ENCODE measurements around the gene ZNF564. TPM values are rescaled to one million over a fixed set of nuclear protein-coding genes. Genes with fewer than 3 reads are reported as not detected.
A peak's percentile ranks its signal among the peaks of the same experiment; 100 is the strongest.
"Not testable (repeated sequence)": the region's sequence is repeated elsewhere in the genome, so short reads cannot be mapped to it uniquely, and the experiment has no call there.

Gene ZNF564
- total RNA-seq, 1 donor from 2014 or later: 19.8 TPM

DNA sequence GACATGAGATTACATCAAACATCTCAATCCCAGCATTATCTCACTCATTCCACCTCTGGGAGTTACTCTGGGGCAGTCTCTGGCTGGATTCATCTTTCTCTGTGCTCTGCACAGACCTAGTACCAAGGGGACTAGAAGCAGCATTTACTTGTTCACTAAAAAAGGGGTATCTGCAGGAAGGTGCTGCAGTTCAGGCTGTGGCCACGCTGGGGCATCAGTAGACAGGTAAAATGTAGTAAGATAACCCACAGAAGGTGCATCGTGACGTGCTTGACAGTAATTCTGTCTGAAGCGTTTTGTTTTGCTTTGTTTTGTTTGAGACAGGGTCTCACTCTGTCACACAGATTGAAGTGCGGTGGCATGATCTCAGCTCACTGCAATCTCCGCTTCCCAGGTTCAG lies 29.3 kb downstream of the ZNF564 start:
- H3K9me3 ChIP-seq (ENCODE audit: control insufficient read depth in 3 of 3, low read length in 3 of 3): peaks cover 33 to 47% (median 41%) of the 10 kb centered on the region in 3 donors
- H3K27me3 ChIP-seq (ENCODE audit: control insufficient read depth in 3 of 3, insufficient read depth in 3 of 3, low read length in 3 of 3): no peaks in the 10 kb centered on the region
- H3K9ac ChIP-seq (ENCODE audit: low read depth in 1 of 3, low read length in 3 of 3): no peak overlapping the region
- no peak overlapping the region for H3K27ac ChIP-seq (ENCODE audit: low read depth, low read length)
- H3K4me3 ChIP-seq (ENCODE audit: low read length in 3 of 3): peak overlapping the region in 1 of 3 donors; percentile 30
- no peaks in the 10 kb centered on the region for H3K4me1 ChIP-seq (ENCODE audit: control insufficient read depth in 3 of 3, insufficient read depth in 3 of 3, low read length in 3 of 3)
- peaks cover 25 to 33% (median 32%) of the 10 kb centered on the region in 3 donors for H3K36me3 ChIP-seq (ENCODE audit: control insufficient read depth in 3 of 3, insufficient read depth in 3 of 3, low read length in 3 of 3)

DNA sequence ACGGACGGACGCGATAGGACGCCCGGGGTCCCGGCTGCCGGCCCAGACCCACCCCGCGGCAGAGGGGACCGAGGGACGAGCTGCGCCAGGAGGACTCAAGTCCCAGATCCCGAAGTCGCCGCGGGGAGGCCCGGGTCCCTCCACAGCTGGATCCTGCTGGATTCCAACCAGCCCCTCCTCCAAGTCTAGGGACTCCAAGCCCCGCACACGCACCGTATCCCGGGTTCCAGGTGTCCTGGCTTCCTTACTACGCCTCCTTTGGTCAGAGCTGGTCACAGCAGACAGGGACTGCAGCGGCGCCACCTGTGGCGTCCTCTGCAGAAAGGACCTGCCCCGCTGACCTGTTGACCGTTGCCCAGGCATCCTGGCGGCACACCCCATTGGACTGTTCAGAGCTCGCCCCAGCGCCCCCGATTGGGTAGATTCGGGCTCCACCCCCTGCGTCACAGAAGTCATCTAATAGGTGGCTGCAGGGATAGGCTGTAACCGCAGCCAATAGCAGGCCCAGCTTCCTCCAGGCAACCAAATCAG lies 37.7 kb downstream of the ZNF564 start:
- Histone ChIP-seq H3K27me3 (ENCODE audit: control insufficient read depth in 3 of 3, insufficient read depth in 3 of 3, low read length in 3 of 3) (no peaks in the 10 kb centered on the region), H3K27ac (ENCODE audit: low read depth, low read length) (no peak overlapping the region), H3K9ac (ENCODE audit: low read depth in 1 of 3, low read length in 3 of 3) (no peak overlapping the region), H3K9me3 (ENCODE audit: control insufficient read depth in 3 of 3, low read length in 3 of 3) (peaks cover 2 to 12% (median 6%) of the 10 kb centered on the region in 3 donors), H3K4me3 (ENCODE audit: low read length in 3 of 3) (no peak overlapping the region), H3K4me1 (ENCODE audit: control insufficient read depth in 3 of 3, insufficient read depth in 3 of 3, low read length in 3 of 3) (no peaks in the 10 kb centered on the region), H3K36me3 (ENCODE audit: control insufficient read depth in 3 of 3, insufficient read depth in 3 of 3, low read length in 3 of 3) (peaks cover 0 to 7% (median 2%) of the 10 kb centered on the region in 3 donors)

DNA sequence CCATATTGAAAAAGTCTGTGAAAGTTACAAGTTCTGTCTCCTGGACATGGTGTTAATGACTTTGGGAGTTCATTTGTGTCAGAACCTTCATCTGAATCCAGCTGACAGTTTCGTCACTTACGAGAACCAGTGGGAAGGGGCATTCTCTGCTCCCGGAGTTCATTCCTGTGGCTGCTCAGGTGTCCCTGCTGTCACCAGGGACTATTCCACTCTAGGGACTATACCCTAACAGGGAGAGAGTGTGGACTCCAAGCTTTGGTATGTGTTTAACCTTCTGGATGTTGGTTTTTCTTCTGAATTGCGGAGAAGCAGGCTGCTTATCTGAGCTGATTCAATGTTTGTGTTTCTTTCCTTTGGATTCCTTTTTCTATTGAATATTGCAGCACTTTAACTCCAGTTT lies 54.2 kb downstream of the ZNF564 start:
- H3K4me3 ChIP-seq (ENCODE audit: low read length in 3 of 3): no peak overlapping the region
- no peaks in the 10 kb centered on the region for H3K27me3 ChIP-seq (ENCODE audit: control insufficient read depth in 3 of 3, insufficient read depth in 3 of 3, low read length in 3 of 3)
- peaks cover 5 to 12% (median 9%) of the 10 kb centered on the region in 3 donors for H3K4me1 ChIP-seq (ENCODE audit: control insufficient read depth in 3 of 3, insufficient read depth in 3 of 3, low read length in 3 of 3)
- H3K27ac ChIP-seq (ENCODE audit: low read depth, low read length): no peak overlapping the region
- H3K9ac ChIP-seq (ENCODE audit: low read depth in 1 of 3, low read length in 3 of 3): no peak overlapping the region
- no peaks in the 10 kb centered on the region for H3K36me3 ChIP-seq (ENCODE audit: control insufficient read depth in 3 of 3, insufficient read depth in 3 of 3, low read length in 3 of 3)
- no peaks in the 10 kb centered on the region for H3K9me3 ChIP-seq (ENCODE audit: control insufficient read depth in 3 of 3, low read length in 3 of 3)

DNA sequence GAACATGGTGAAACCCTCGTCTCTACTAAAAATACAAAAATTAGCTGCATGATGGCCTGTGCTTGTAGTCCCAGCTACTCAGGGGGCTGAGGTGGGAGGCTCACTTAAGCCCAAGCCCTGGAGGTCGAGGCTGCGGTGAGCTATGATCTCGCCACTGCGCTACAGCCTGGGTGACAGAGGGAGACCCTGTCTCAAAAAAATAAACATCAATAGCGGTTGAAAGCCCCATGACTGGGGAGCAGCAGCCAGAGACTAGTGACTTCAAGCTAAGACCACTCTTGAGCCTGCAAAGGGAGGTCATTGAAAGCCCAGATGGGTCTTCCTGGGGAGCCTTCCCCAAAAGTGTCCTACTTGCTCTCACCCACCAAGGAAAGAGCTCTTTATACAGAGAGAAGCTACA lies 54.8 kb downstream of the ZNF564 start:
- Histone ChIP-seq H3K27ac (ENCODE audit: low read depth, low read length) (no peak overlapping the region), H3K9ac (ENCODE audit: low read depth in 1 of 3, low read length in 3 of 3) (no peak overlapping the region), H3K4me3 (ENCODE audit: low read length in 3 of 3) (no peak overlapping the region), H3K27me3 (ENCODE audit: control insufficient read depth in 3 of 3, insufficient read depth in 3 of 3, low read length in 3 of 3) (no peaks in the 10 kb centered on the region), H3K36me3 (ENCODE audit: control insufficient read depth in 3 of 3, insufficient read depth in 3 of 3, low read length in 3 of 3) (no peaks in the 10 kb centered on the region), H3K9me3 (ENCODE audit: control insufficient read depth in 3 of 3, low read length in 3 of 3) (no peaks in the 10 kb centered on the region), H3K4me1 (ENCODE audit: control insufficient read depth in 3 of 3, insufficient read depth in 3 of 3, low read length in 3 of 3) (peaks cover 5 to 12% (median 9%) of the 10 kb centered on the region in 3 donors)

DNA sequence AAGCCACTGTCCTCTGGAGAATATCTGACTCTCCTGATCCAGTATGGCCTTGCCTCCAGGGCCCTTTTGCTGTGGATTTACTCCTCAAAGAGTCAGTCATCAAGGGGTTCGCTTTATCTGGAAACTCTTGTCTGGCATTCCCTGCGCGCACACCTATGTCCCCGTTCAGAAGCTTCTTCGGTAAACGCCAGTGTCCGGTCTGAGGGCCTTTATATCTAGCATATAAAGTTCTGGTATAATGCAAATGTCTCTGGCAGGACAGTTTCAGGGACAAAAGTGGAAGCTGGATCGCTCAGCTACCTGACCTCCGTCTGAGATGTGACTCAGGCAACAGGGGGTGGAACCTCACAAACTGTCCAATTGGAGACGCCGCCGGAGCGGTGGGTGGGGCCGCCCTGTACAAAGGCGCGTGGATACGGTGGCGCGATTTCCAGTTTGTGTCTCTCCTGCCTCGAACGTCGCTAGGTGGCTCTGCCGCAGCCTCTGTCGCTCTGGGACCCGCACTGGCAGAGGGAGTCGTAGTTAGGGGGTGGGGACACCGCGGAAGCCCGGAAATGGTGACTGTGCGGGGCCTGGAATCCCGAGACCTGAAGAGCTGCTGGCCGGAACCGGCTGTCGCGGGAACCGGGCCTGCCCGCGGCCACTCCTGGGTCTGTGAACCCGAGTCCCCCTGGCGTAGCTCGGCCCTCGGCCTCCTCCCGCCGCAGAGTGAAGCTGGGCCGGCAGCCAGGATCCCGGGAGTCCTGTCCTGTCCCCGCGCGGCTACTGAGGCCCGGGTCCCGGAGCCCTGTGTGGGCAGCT lies 56.1 kb downstream of the ZNF564 start:
- Histone ChIP-seq H3K9ac (ENCODE audit: low read depth in 1 of 3, low read length in 3 of 3) (peak overlapping the region; percentile 60 to 89 (median 82)), H3K4me3 (ENCODE audit: low read length in 3 of 3) (peak overlapping the region; percentile 77 to 83 (median 81)), H3K27ac (ENCODE audit: low read depth, low read length) (peak overlapping the region; percentile 83), H3K27me3 (ENCODE audit: control insufficient read depth in 3 of 3, insufficient read depth in 3 of 3, low read length in 3 of 3) (no peaks in the 10 kb centered on the region), H3K4me1 (ENCODE audit: control insufficient read depth in 3 of 3, insufficient read depth in 3 of 3, low read length in 3 of 3) (peaks cover 5 to 12% (median 9%) of the 10 kb centered on the region in 3 donors), H3K9me3 (ENCODE audit: control insufficient read depth in 3 of 3, low read length in 3 of 3) (no peaks in the 10 kb centered on the region), H3K36me3 (ENCODE audit: control insufficient read depth in 3 of 3, insufficient read depth in 3 of 3, low read length in 3 of 3) (no peaks in the 10 kb centered on the region)

DNA sequence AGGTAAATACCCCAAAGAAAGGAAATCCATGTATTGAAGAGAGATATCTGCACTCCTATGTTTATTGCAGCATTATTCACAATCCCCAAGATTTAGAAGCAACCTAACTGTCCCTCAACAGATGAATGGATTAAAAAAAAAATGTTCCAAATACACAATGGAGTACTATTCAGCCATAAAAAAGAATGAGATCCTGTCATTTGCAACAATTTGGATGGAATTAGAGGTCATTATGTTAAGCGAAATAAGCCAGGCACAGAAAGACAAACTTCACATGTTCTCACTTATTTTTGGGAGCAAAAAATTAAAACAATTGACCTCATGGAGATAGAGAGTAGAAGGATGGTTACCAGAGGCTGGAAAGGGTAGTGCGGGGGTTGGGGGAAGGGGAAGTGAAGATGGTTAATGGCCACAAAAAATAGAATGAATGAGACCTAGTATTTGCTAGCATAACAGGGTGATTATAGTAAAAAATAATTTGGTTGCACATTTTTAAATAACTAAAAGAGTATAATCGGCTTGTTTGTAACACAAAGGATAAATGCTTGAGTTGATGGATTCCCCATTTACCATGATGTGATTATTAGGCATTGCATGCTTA lies 56.9 kb downstream of the ZNF564 start:
- no peaks in the 10 kb centered on the region for H3K9me3 ChIP-seq (ENCODE audit: control insufficient read depth in 3 of 3, low read length in 3 of 3)
- H3K9ac ChIP-seq (ENCODE audit: low read depth in 1 of 3, low read length in 3 of 3): peak overlapping the region in 1 of 3 donors; percentile 82
- H3K27me3 ChIP-seq (ENCODE audit: control insufficient read depth in 3 of 3, insufficient read depth in 3 of 3, low read length in 3 of 3): no peaks in the 10 kb centered on the region
- no peaks in the 10 kb centered on the region for H3K36me3 ChIP-seq (ENCODE audit: control insufficient read depth in 3 of 3, insufficient read depth in 3 of 3, low read length in 3 of 3)
- peaks cover 5 to 12% (median 9%) of the 10 kb centered on the region in 3 donors for H3K4me1 ChIP-seq (ENCODE audit: control insufficient read depth in 3 of 3, insufficient read depth in 3 of 3, low read length in 3 of 3)
- H3K4me3 ChIP-seq (ENCODE audit: low read length in 3 of 3): peak overlapping the region in 1 of 3 donors; percentile 81
- peak overlapping the region; percentile 83 for H3K27ac ChIP-seq (ENCODE audit: low read depth, low read length)

DNA sequence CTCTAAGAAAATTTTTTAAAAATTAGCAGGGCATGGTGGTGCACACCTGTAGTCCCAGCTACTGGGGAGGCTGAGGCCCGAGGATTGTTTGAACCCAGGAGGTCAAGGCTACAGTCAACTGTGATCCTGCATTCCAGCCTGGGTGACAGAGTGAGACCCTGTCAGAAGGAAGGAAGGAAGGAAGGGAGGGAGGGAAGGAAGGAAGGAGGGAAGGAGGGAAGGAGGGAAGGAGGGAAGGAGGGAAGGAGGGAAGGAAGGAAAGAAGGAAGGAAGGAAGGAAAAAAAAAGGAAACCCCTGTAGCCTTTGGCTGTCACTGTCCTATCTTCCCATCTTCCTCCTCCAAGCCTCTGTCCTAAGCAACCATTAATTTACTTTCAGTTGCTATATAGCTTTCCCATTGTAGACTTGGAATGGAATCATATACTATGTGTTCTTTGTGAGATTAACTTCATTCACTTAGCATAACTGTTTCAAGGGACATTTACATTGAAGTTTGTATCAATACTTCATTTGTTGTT lies 65.0 kb downstream of the ZNF564 start:
- H3K4me3 ChIP-seq (ENCODE audit: low read length in 3 of 3); H3K9me3 ChIP-seq (ENCODE audit: control insufficient read depth in 3 of 3, low read length in 3 of 3); H3K27ac ChIP-seq (ENCODE audit: low read depth, low read length); H3K9ac ChIP-seq (ENCODE audit: low read depth in 1 of 3, low read length in 3 of 3); H3K36me3 ChIP-seq (ENCODE audit: control insufficient read depth in 3 of 3, insufficient read depth in 3 of 3, low read length in 3 of 3); H3K27me3 ChIP-seq (ENCODE audit: control insufficient read depth in 3 of 3, insufficient read depth in 3 of 3, low read length in 3 of 3): not testable (repeated sequence)
- peaks cover 5 to 25% (median 7%) of the 10 kb centered on the region in 3 donors for H3K4me1 ChIP-seq (ENCODE audit: control insufficient read depth in 3 of 3, insufficient read depth in 3 of 3, low read length in 3 of 3)

DNA sequence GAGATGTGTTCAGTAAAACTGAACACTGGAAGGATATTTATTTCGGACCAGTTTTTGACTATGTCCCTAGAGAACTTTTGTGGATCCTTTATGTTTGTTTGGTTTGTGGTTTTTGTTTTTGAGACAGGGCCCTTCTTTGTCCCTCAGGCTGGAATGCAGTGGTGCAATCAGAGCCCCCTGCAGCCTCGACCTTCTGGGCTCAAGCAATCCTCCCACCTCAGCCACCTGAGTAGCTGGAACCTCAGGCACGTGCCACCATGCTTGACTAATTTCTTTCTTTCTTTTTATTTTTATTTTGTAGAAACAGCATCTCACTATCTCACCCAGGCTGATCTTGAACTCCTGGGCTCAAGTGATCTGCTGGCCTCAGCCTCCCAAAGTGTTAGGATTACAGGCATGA lies 65.7 kb downstream of the ZNF564 start:
- Histone ChIP-seq H3K4me1 (ENCODE audit: control insufficient read depth in 3 of 3, insufficient read depth in 3 of 3, low read length in 3 of 3) (peaks cover 5 to 25% (median 7%) of the 10 kb centered on the region in 3 donors), H3K9ac (ENCODE audit: low read depth in 1 of 3, low read length in 3 of 3) (no peak overlapping the region), H3K27ac (ENCODE audit: low read depth, low read length) (no peak overlapping the region)

DNA sequence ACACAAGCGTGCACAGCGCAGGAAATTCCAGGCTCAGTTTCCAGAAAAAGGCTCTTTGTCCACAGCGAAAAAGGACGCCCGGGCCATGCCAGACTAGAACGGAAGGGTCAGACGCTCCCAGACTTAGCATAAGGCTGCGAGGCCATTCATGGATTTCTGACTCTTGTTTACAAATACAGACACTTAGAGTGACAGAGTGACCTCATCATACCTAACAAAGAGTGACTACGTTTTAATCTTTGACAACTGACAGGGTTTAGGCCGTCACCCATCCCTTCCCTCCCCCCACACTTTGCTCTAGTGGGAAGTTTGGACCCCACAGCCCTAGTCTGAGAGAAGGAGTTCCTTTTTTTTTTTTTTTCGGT lies 66.2 kb downstream of the ZNF564 start:
- H3K9ac ChIP-seq (ENCODE audit: low read depth in 1 of 3, low read length in 3 of 3): peak overlapping the region; percentile 83 to 89 (median 88)
- H3K36me3 ChIP-seq (ENCODE audit: control insufficient read depth in 3 of 3, insufficient read depth in 3 of 3, low read length in 3 of 3): no peaks in the 10 kb centered on the region
- H3K9me3 ChIP-seq (ENCODE audit: control insufficient read depth in 3 of 3, low read length in 3 of 3): no peaks in the 10 kb centered on the region
- H3K4me3 ChIP-seq (ENCODE audit: low read length in 3 of 3): peak overlapping the region; percentile 96 to 99 (median 97)
- peaks cover 5 to 25% (median 7%) of the 10 kb centered on the region in 3 donors for H3K4me1 ChIP-seq (ENCODE audit: control insufficient read depth in 3 of 3, insufficient read depth in 3 of 3, low read length in 3 of 3)
- no peak overlapping the region for H3K27ac ChIP-seq (ENCODE audit: low read depth, low read length)
- no peaks in the 10 kb centered on the region for H3K27me3 ChIP-seq (ENCODE audit: control insufficient read depth in 3 of 3, insufficient read depth in 3 of 3, low read length in 3 of 3)

More for the DNA sequence above, 65.7 kb downstream of the ZNF564 start:
- H3K4me3 ChIP-seq (ENCODE audit: low read length in 3 of 3): peak overlapping the region in 1 of 3 donors; percentile 97
- no peaks in the 10 kb centered on the region for H3K27me3 ChIP-seq (ENCODE audit: control insufficient read depth in 3 of 3, insufficient read depth in 3 of 3, low read length in 3 of 3)
- no peaks in the 10 kb centered on the region for H3K36me3 ChIP-seq (ENCODE audit: control insufficient read depth in 3 of 3, insufficient read depth in 3 of 3, low read length in 3 of 3)
- H3K9me3 ChIP-seq (ENCODE audit: control insufficient read depth in 3 of 3, low read length in 3 of 3): no peaks in the 10 kb centered on the region

Data from skeletal muscle tissue (tissue), 4 donors.